HG02943 (cell line): ENCODE measurements around the gene GALNTL6.

Source experiments
- ATAC-seq: cut with Tn5 transposase; IDR thresholded peaks from one replicate; pipeline ENCODE4 v1.9.1; 2021; ENCODE audit warnings: mild to moderate bottlenecking, low read depth, moderate library complexity; ENCODE audit not compliant: unreplicated experiment

GALNTL6 gene

GRCh38 chr4:172173206-172173605 is 360.0 kb downstream of the GALNTL6 start:
- ATAC-seq, result no peak

- ATAC-seq, result no peak
Observed at GRCh38 chr4:172177382-172177781, 364.2 kb downstream of the GALNTL6 start.

- no peak for ATAC-seq
Observed at GRCh38 chr4:172188248-172188988, 375.2 kb downstream of the GALNTL6 start.

- ATAC-seq, result no peak
Observed at GRCh38 chr4:172202480-172203076, 389.4 kb downstream of the GALNTL6 start.

GRCh38 chr4:172207258-172207657 is 394.1 kb downstream of the GALNTL6 start:
- ATAC-seq, result no peak

GRCh38 chr4:172207886-172208285 is 394.7 kb downstream of the GALNTL6 start:
- no peak for ATAC-seq

- no peak for ATAC-seq
Observed at GRCh38 chr4:172220679-172221078, 407.5 kb downstream of the GALNTL6 start.

- ATAC-seq, result no peak
Observed at GRCh38 chr4:172225457-172225856, 412.3 kb downstream of the GALNTL6 start.

- no peak for ATAC-seq
Observed at GRCh38 chr4:172232966-172233365, 419.8 kb downstream of the GALNTL6 start.

GRCh38 chr4:172243551-172243950 is 430.3 kb downstream of the GALNTL6 start:
- no peak for ATAC-seq

- ATAC-seq, result no peak
Observed at GRCh38 chr4:172245516-172245915, 432.3 kb downstream of the GALNTL6 start.

- ATAC-seq, result no peak
Observed at GRCh38 chr4:172253409-172253808, 440.2 kb downstream of the GALNTL6 start.

- no peak for ATAC-seq
Observed at GRCh38 chr4:172256820-172257219, 443.6 kb downstream of the GALNTL6 start.

- ATAC-seq, result no peak
Observed at GRCh38 chr4:172270397-172270796, 457.2 kb downstream of the GALNTL6 start.

- no peak for ATAC-seq
Observed at GRCh38 chr4:172287117-172287516, 473.9 kb downstream of the GALNTL6 start.

- no peak for ATAC-seq
Observed at GRCh38 chr4:172305698-172306097, 492.5 kb downstream of the GALNTL6 start.

- ATAC-seq, result no peak
Observed at GRCh38 chr4:172308078-172308477, 494.9 kb downstream of the GALNTL6 start.

- ATAC-seq, result no peak
Observed at GRCh38 chr4:172311682-172312081, 498.5 kb downstream of the GALNTL6 start.

GRCh38 chr4:172323288-172323687 is 510.1 kb downstream of the GALNTL6 start:
- no peak for ATAC-seq

GRCh38 chr4:172344308-172344938 is 531.2 kb downstream of the GALNTL6 start:
- ATAC-seq, result no peak

GRCh38 chr4:172348426-172348825 is 535.2 kb downstream of the GALNTL6 start:
- no peak for ATAC-seq

GRCh38 chr4:172352356-172352755 is 539.2 kb downstream of the GALNTL6 start:
- ATAC-seq, result no peak
